Smooth muscle cell (in vitro differentiated cells): Measurements from ENCODE around the gene SS18L1. TPM values are rescaled to one million over a fixed set of nuclear protein-coding genes. Genes with fewer than 3 reads are reported as not detected.

Experiments used
- DNase-seq: peaks from one replicate; lab custom pipeline; 2025; ENCODE audit not compliant: unreplicated experiment; lab: John Stamatoyannopoulos, UW
- H2AFZ ChIP-seq: fragments of 200-600 bp; sonication (generic); 2 replicates; pipeline ENCODE4 v1.6.0; 2016; ENCODE audit warnings: antibody characterized with exemption, low read depth, mild to moderate bottlenecking
- H3F3A ChIP-seq: fragments of 200-600 bp; sonication (generic); 2 replicates; pipeline ENCODE4 v1.6.0; 2017; ENCODE audit warnings: antibody characterized with exemption, low read depth
- H3K27ac ChIP-seq: fragments of 200-600 bp; sonication (generic); 2 replicates; pipeline ENCODE4 v1.5.1; 2016; ENCODE audit warnings: low read depth, mild to moderate bottlenecking
- H3K27me3 ChIP-seq: fragments of 200-600 bp; sonication (generic); 2 replicates; pipeline ENCODE4 v1.6.1; 2016; ENCODE audit warnings: low read depth, mild to moderate bottlenecking
- H3K36me3 ChIP-seq: fragments of 200-600 bp; sonication (generic); 2 replicates; pipeline ENCODE4 v1.5.1; 2016; ENCODE audit warnings: low read depth
- H3K4me1 ChIP-seq: fragments of 200-600 bp; sonication (generic); 2 replicates; pipeline ENCODE4 v1.5.1; 2016; ENCODE audit warnings: low read depth
- H3K4me2 ChIP-seq: fragments of 200-600 bp; sonication (generic); 2 replicates; pipeline ENCODE4 v1.6.0; 2016; ENCODE audit warnings: mild to moderate bottlenecking
- H3K4me3 ChIP-seq: fragments of 200-600 bp; sonication (generic); 2 replicates; pipeline ENCODE4 v1.5.1; 2016; ENCODE audit warnings: mild to moderate bottlenecking
- H3K79me2 ChIP-seq: fragments of 200-600 bp; sonication (generic); 2 replicates; pipeline ENCODE4 v1.6.0; 2016; ENCODE audit warnings: low read depth, mild to moderate bottlenecking
- H3K9ac ChIP-seq: fragments of 200-600 bp; sonication (generic); 2 replicates; pipeline ENCODE4 v1.6.0; 2016; ENCODE audit warnings: low read depth
- H3K9me3 ChIP-seq: fragments of 200-600 bp; sonication (generic); replicated peaks from 2 replicates; pipeline ENCODE4 v1.5.1; 2016; ENCODE audit warnings: low read depth
- H4K20me1 ChIP-seq: fragments of 200-600 bp; sonication (generic); 2 replicates; pipeline ENCODE4 v1.6.0; 2016; ENCODE audit warnings: low read depth
- WGBS: methylation state at CpG from one replicate; pipeline ENCODE4 v1.1.7; 2016; ENCODE audit warnings: low lambda C conversion rate; 5-methylcytosine and 5-hydroxymethylcytosine counted together
- polyA plus RNA-seq: library from polyadenylated mRNA; unstranded; fragments of >200 nt; fragmentation: Nextera tagmentation; extraction: Ambion mirVana; gene quantifications from 2 replicates; pipeline ENCODE4 v1.2.1, GENCODE V29; 2016
- total RNA-seq: library from RNA; depleted of rRNA; stranded (reverse); fragments of >200 nt; gene quantifications from 2 replicates; pipeline ENCODE4 v1.2.3, GENCODE V29; 2014
- TF ChIP-seq, protein P1 (sequence below): fragments of 200-600 bp; sonication (generic); IDR thresholded peaks from 2 replicates; pipeline ENCODE4 v1.5.1; 2017; ENCODE audit warnings: borderline replicate concordance, mild to moderate bottlenecking, antibody characterized with exemption; ENCODE audit not compliant: insufficient read depth, poor library complexity, severe bottlenecking

SS18L1 gene
- total and polyA plus RNA-seq, 2 experiments from 2014 or later = 2.3 to 10.1 TPM

- H3K9me3 ChIP-seq = no peaks in the 10 kb centered on the region
- no peak overlapping the region for H3K27ac ChIP-seq
- H2AFZ ChIP-seq = no peak overlapping the region
- H3F3A ChIP-seq = no peaks in the 10 kb centered on the region
- H3K4me3 ChIP-seq = no peak overlapping the region
- H3K79me2 ChIP-seq = peaks cover 91% of the 10 kb centered on the region
- peaks cover 7% of the 10 kb centered on the region for H3K4me1 ChIP-seq
- DNase-seq = no peak
- H3K36me3 ChIP-seq = no peaks in the 10 kb centered on the region
- H4K20me1 ChIP-seq = peaks cover 99% of the 10 kb centered on the region
- H3K27me3 ChIP-seq = no peaks in the 10 kb centered on the region
- TF ChIP-seq, protein P1, sequence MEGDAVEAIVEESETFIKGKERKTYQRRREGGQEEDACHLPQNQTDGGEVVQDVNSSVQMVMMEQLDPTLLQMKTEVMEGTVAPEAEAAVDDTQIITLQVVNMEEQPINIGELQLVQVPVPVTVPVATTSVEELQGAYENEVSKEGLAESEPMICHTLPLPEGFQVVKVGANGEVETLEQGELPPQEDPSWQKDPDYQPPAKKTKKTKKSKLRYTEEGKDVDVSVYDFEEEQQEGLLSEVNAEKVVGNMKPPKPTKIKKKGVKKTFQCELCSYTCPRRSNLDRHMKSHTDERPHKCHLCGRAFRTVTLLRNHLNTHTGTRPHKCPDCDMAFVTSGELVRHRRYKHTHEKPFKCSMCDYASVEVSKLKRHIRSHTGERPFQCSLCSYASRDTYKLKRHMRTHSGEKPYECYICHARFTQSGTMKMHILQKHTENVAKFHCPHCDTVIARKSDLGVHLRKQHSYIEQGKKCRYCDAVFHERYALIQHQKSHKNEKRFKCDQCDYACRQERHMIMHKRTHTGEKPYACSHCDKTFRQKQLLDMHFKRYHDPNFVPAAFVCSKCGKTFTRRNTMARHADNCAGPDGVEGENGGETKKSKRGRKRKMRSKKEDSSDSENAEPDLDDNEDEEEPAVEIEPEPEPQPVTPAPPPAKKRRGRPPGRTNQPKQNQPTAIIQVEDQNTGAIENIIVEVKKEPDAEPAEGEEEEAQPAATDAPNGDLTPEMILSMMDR = no peak
- 93% methylated on average over 20 of the region's 20 CpGs for WGBS
- H3K9ac ChIP-seq = no peak overlapping the region
- H3K4me2 ChIP-seq = no peak overlapping the region
Measured at GRCh38 chr20:62148908-62149314, 5.3 kb downstream of the SS18L1 start.

GRCh38 chr20:62149532-62150309, 6.2 kb downstream of the SS18L1 start:
- no peak for DNase-seq
- no peaks in the 10 kb centered on the region for H3K27me3 ChIP-seq
- H3K4me1 ChIP-seq = peaks cover 4% of the 10 kb centered on the region
- H2AFZ ChIP-seq = no peak overlapping the region
- H3K36me3 ChIP-seq = no peaks in the 10 kb centered on the region
- no peak overlapping the region for H3K9ac ChIP-seq
- TF ChIP-seq, protein P1 = no peak
- no peaks in the 10 kb centered on the region for H3F3A ChIP-seq
- peaks cover 100% of the 10 kb centered on the region for H4K20me1 ChIP-seq
- H3K4me2 ChIP-seq = no peak overlapping the region
- peaks cover 93% of the 10 kb centered on the region for H3K79me2 ChIP-seq
- 77% methylated on average over 24 of the region's 24 CpGs for WGBS
- H3K27ac ChIP-seq = no peak overlapping the region
- no peak overlapping the region for H3K4me3 ChIP-seq
- no peaks in the 10 kb centered on the region for H3K9me3 ChIP-seq

GRCh38 chr20:62150310-62150575, 6.7 kb downstream of the SS18L1 start:
- Histone ChIP-seq H3K4me1 (no peaks in the 10 kb centered on the region), H3K79me2 (peaks cover 88% of the 10 kb centered on the region), H3K36me3 (no peaks in the 10 kb centered on the region), H3K4me3 (no peak overlapping the region), H2AFZ (no peak overlapping the region), H3K27me3 (no peaks in the 10 kb centered on the region), H3F3A (no peaks in the 10 kb centered on the region), H4K20me1 (peaks cover 100% of the 10 kb centered on the region), H3K27ac (no peak overlapping the region), H3K9me3 (no peaks in the 10 kb centered on the region), H3K9ac (no peak overlapping the region), H3K4me2 (no peak overlapping the region)
- no peak for DNase-seq
- 98% methylated on average over 10 of the region's 11 CpGs for WGBS
- TF ChIP-seq, protein P1 = no peak

DNA sequence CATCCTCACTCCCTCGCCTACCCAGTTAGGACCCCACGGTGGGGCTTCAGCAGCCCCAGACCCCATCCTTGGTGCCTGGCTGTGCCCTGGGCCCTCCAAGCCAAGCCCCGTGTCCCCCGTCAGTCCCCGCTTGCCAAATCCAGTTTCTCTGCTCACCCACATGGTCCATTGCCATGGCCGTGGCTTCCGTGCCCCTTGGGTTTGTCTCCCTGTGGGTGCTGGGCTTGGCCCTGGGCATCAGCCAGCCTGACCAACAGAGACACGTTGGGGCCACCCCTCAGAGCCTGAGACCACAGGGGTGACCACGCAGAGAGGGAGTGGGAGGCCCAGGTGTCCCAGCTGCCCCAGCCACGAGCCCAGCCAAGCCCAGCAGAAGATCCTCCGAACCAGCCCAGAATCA, 7.7 kb downstream of the SS18L1 start:
- peaks cover 82% of the 10 kb centered on the region for H3K79me2 ChIP-seq
- H4K20me1 ChIP-seq = peaks cover 100% of the 10 kb centered on the region

More for the DNA sequence above, 7.7 kb downstream of the SS18L1 start:
- no peaks in the 10 kb centered on the region for H3K9me3 ChIP-seq
- H2AFZ ChIP-seq = no peak overlapping the region
- no peak overlapping the region for H3K4me2 ChIP-seq
- H3K27ac ChIP-seq = no peak overlapping the region
- no peaks in the 10 kb centered on the region for H3K4me1 ChIP-seq
- H3K27me3 ChIP-seq = no peaks in the 10 kb centered on the region
- TF ChIP-seq, protein P1 = no peak
- 98% methylated on average over 9 of the region's 11 CpGs for WGBS
- H3K36me3 ChIP-seq = no peaks in the 10 kb centered on the region
- no peak overlapping the region for H3K9ac ChIP-seq
- DNase-seq = no peak
- H3F3A ChIP-seq = no peaks in the 10 kb centered on the region
- no peak overlapping the region for H3K4me3 ChIP-seq
